IMR-90 (cell line): ENCODE results near the gene APOB.

Experiments used
- BHLHE40 ChIP-seq: fragments of 150-350 bp; IDR thresholded peaks from 2 replicates; pipeline ENCODE4 v1.6.1; 2016; ENCODE audit warnings: mild to moderate bottlenecking, low read depth, low read length
- CEBPB ChIP-seq: IDR thresholded peaks from 2 replicates; pipeline ENCODE4 v1.6.1; 2012; ENCODE audit warnings: low read depth, low read length, improper control_type of control experiment
- CTCF ChIP-seq: conservative IDR thresholded peaks from 2 replicates; pipeline ENCODE4 v1.5.1; 2012; ENCODE audit warnings: mild to moderate bottlenecking, low read depth, low read length, improper control_type of control experiment
- ELK1 ChIP-seq: fragments of 150-350 bp; IDR thresholded peaks from 2 replicates; pipeline ENCODE4 v1.6.1; 2016; ENCODE audit warnings: low read depth, mild to moderate bottlenecking, low read length, moderate library complexity, borderline replicate concordance
- MAFK ChIP-seq: IDR thresholded peaks from 2 replicates; pipeline ENCODE4 v1.6.1; 2012; ENCODE audit warnings: low read depth, low read length, improper control_type of control experiment
- MAZ ChIP-seq: IDR thresholded peaks from 2 replicates; pipeline ENCODE4 v1.6.1; 2012; ENCODE audit warnings: low read depth, mild to moderate bottlenecking, low read length, improper control_type of control experiment, moderate library complexity, borderline replicate concordance
- MXI1 ChIP-seq: IDR thresholded peaks from 2 replicates; pipeline ENCODE4 v1.6.1; 2012; ENCODE audit warnings: low read depth, mild to moderate bottlenecking, low read length, moderate library complexity, borderline replicate concordance
- NFE2L2 ChIP-seq: fragments of 150-350 bp; IDR thresholded peaks from 2 replicates; pipeline ENCODE4 v1.6.1; 2016; ENCODE audit warnings: low read depth, mild to moderate bottlenecking, low read length
- POLR2A ChIP-seq: IDR thresholded peaks from 2 replicates; pipeline ENCODE4 v1.6.1; 2012; ENCODE audit warnings: mild to moderate bottlenecking, low read depth, low read length
- RAD21 ChIP-seq: IDR thresholded peaks from 2 replicates; pipeline ENCODE4 v1.6.1; 2012; ENCODE audit warnings: low read length, improper control_type of control experiment
- RCOR1 ChIP-seq: IDR thresholded peaks from 2 replicates; pipeline ENCODE4 v1.6.1; 2012; ENCODE audit warnings: mild to moderate bottlenecking, low read length, improper control_type of control experiment; ENCODE audit not compliant: insufficient replicate concordance
- SMC3 ChIP-seq: fragments of 150-350 bp; IDR thresholded peaks from 2 replicates; pipeline ENCODE4 v1.6.1; 2016; ENCODE audit warnings: low read depth, mild to moderate bottlenecking, antibody characterized with exemption, low read length, moderate library complexity
- USF2 ChIP-seq: fragments of 150-350 bp; IDR thresholded peaks from 2 replicates; pipeline ENCODE4 v1.6.1; 2017; ENCODE audit warnings: mild to moderate bottlenecking, antibody characterized with exemption, low read length, low read depth

- TF ChIP-seq SMC3 (no peak), CTCF (no peak), POLR2A (no peak), MXI1 (no peak), USF2 (no peak), NFE2L2 (no peak), BHLHE40 (no peak), RAD21 (no peak), MAFK (no peak), ELK1 (no peak), MAZ (no peak), CEBPB (no peak), RCOR1 (no peak)
Measured at GRCh38 chr2:21011876-21012556, 31.9 kb downstream of the APOB start.
